Endodermal cell (in vitro differentiated cells): ENCODE measurements around the gene CLMP. TPM values are rescaled to one million over a fixed set of nuclear protein-coding genes. Genes with fewer than 3 reads are reported as not detected.

ENCODE experiments used
- DNase-seq: peaks from one replicate; pipeline ENCODE4 v3.0.0-alpha.2; 2017
- H3K27ac ChIP-seq: 2 replicates; pipeline ENCODE4 v1.5.1; 2013; ENCODE audit warnings: mild to moderate bottlenecking, low read depth, low read length, moderate library complexity
- H3K27me3 ChIP-seq: 2 replicates; pipeline ENCODE4 v1.6.1; 2013; ENCODE audit warnings: mild to moderate bottlenecking, low read length, moderate library complexity; ENCODE audit not compliant: insufficient read depth, control insufficient read depth, poor library complexity, severe bottlenecking
- H3K36me3 ChIP-seq: 2 replicates; pipeline ENCODE4 v1.7.0; 2013; ENCODE audit warnings: mild to moderate bottlenecking, low read length, moderate library complexity; ENCODE audit not compliant: control insufficient read depth, insufficient read depth
- H3K4me1 ChIP-seq: one replicate; pipeline ENCODE4 v1.7.0; 2013; ENCODE audit warnings: low read length; ENCODE audit not compliant: control insufficient read depth, insufficient read depth
- H3K4me3 ChIP-seq: 2 replicates; pipeline ENCODE4 v1.5.1; 2013; ENCODE audit warnings: mild to moderate bottlenecking, low read length, moderate library complexity
- H3K9ac ChIP-seq: 2 replicates; pipeline ENCODE4 v1.6.1; 2013; ENCODE audit warnings: mild to moderate bottlenecking, low read length, moderate library complexity; ENCODE audit not compliant: poor library complexity, severe bottlenecking; ENCODE audit errors: extremely low read depth
- H3K9me3 ChIP-seq: 2 replicates; pipeline ENCODE4 v1.6.1; 2013; ENCODE audit warnings: mild to moderate bottlenecking, low read length, moderate library complexity; ENCODE audit not compliant: control insufficient read depth
- H3K27ac Mint-ChIP-seq: 2 replicates; pipeline ENCODE4 v1.8.0; 2020; ENCODE audit warnings: mixed read lengths
- H3K27me3 Mint-ChIP-seq: 2 replicates; pipeline ENCODE4 v1.8.0; 2021; ENCODE audit warnings: mild to moderate bottlenecking, mixed read lengths; ENCODE audit not compliant: insufficient read depth
- H3K36me3 Mint-ChIP-seq: 2 replicates; pipeline ENCODE4 v1.8.0; 2020; ENCODE audit warnings: low read depth, mixed read lengths
- H3K4me1 Mint-ChIP-seq: 2 replicates; pipeline ENCODE4 v1.8.0; 2020; ENCODE audit warnings: mixed read lengths
- H3K4me3 Mint-ChIP-seq: 2 replicates; pipeline ENCODE4 v1.8.0; 2020; ENCODE audit warnings: mild to moderate bottlenecking, moderate library complexity, mixed read lengths
- H3K9me3 Mint-ChIP-seq: 2 replicates; pipeline ENCODE4 v1.8.0; 2020; ENCODE audit warnings: mild to moderate bottlenecking, mixed read lengths
- CTCF ChIP-seq: fragments of 200-600 bp; sonication (generic); conservative IDR thresholded peaks from 2 replicates; pipeline ENCODE4 v1.5.0; 2021; ENCODE audit warnings: antibody characterized with exemption, mild to moderate bottlenecking
- WGBS, 2 experiments: methylation state at CpG; one replicate each; pipeline versions ENCODE4 v1.1.5 to v1.1.7; 2013; ENCODE audit warnings: missing lambda C conversion rate in 2 of 2, mixed read lengths in 1 of 2; ENCODE audit not compliant: insufficient coverage in 1 of 2, insufficient read length in 1 of 2; 5-methylcytosine and 5-hydroxymethylcytosine counted together
- total RNA-seq, 2 donors: library from RNA; stranded (reverse); fragmentation: NEBNext Ultra II Directional in 1 of 2; extraction: Animal tissue kit (Norgen Biotek cat#: 25700) in 1 of 2; gene quantifications; 2 replicates in 1 of 2; 3 replicates in 1 of 2; pipeline ENCODE4 v1.2.1, GENCODE V29; 2021

CLMP gene
- total RNA-seq, 2 donors from 2014 or later, result 86.5 to 94.4 TPM

- H3K36me3 ChIP-seq, result no peaks in the 10 kb centered on the region
- Mint-ChIP-seq H3K4me3 (no peak overlapping the region), H3K27me3 (peaks cover 29% of the 10 kb centered on the region), H3K9me3 (no peaks in the 10 kb centered on the region), H3K36me3 (no peaks in the 10 kb centered on the region), H3K4me1 (no peaks in the 10 kb centered on the region), H3K27ac (no peak overlapping the region)
- no peaks in the 10 kb centered on the region for H3K9me3 ChIP-seq
- DNase-seq, result no peak
- WGBS, 2 experiments, result 68 to 83% methylated on average over 8 to 11 of the region's 11 CpGs
- H3K9ac ChIP-seq, result no peak overlapping the region
- peaks cover 17% of the 10 kb centered on the region for H3K27me3 ChIP-seq
- TF ChIP-seq CTCF, result no peak
- H3K4me1 ChIP-seq, result no peaks in the 10 kb centered on the region
- H3K27ac ChIP-seq, result no peak overlapping the region
- H3K4me3 ChIP-seq, result no peak overlapping the region
Observed at GRCh38 chr11:123040111-123040432, 155.0 kb downstream of the CLMP start.

- no peak for DNase-seq
- Mint-ChIP-seq H3K36me3 (no peaks in the 10 kb centered on the region), H3K27ac (no peak overlapping the region), H3K27me3 (peaks cover 62% of the 10 kb centered on the region), H3K9me3 (no peaks in the 10 kb centered on the region), H3K4me3 (no peak overlapping the region), H3K4me1 (no peaks in the 10 kb centered on the region)
- H3K36me3 ChIP-seq, result no peaks in the 10 kb centered on the region
- WGBS, 2 experiments, result 95% methylated on average over 8 to 10 of the region's 10 CpGs
- H3K4me3 ChIP-seq, result no peak overlapping the region
- no peak overlapping the region for H3K9ac ChIP-seq
- H3K9me3 ChIP-seq, result no peaks in the 10 kb centered on the region
- H3K4me1 ChIP-seq, result no peaks in the 10 kb centered on the region
- TF ChIP-seq CTCF, result no peak
- H3K27ac ChIP-seq, result no peak overlapping the region
- peaks cover 54% of the 10 kb centered on the region for H3K27me3 ChIP-seq
Observed at GRCh38 chr11:123035831-123036230, 159.2 kb downstream of the CLMP start.

- no peak for DNase-seq
- H3K9ac ChIP-seq, result no peak overlapping the region
- Mint-ChIP-seq H3K4me1 (peaks cover 10% of the 10 kb centered on the region), H3K9me3 (no peaks in the 10 kb centered on the region), H3K27ac (no peak overlapping the region), H3K27me3 (peaks cover 65% of the 10 kb centered on the region), H3K36me3 (no peaks in the 10 kb centered on the region), H3K4me3 (no peak overlapping the region)
- TF ChIP-seq CTCF, result no peak
- 86 to 92% methylated on average over 5 to 6 of the region's 6 CpGs for WGBS, 2 experiments
- no peak overlapping the region for H3K27ac ChIP-seq
- H3K27me3 ChIP-seq, result peaks cover 57% of the 10 kb centered on the region
- peaks cover 6% of the 10 kb centered on the region for H3K4me1 ChIP-seq
- no peak overlapping the region for H3K4me3 ChIP-seq
- no peaks in the 10 kb centered on the region for H3K36me3 ChIP-seq
- no peaks in the 10 kb centered on the region for H3K9me3 ChIP-seq
Observed at GRCh38 chr11:123034597-123034996, 160.5 kb downstream of the CLMP start.
